GM18499 (cell line): ENCODE data around the gene GSN.

Experiments used
- ATAC-seq: cut with Tn5 transposase; IDR thresholded peaks from one replicate; pipeline ENCODE4 v1.9.1; 2021; ENCODE audit warnings: moderate number of reproducible peaks; ENCODE audit not compliant: insufficient read depth, unreplicated experiment

GSN gene

DNA sequence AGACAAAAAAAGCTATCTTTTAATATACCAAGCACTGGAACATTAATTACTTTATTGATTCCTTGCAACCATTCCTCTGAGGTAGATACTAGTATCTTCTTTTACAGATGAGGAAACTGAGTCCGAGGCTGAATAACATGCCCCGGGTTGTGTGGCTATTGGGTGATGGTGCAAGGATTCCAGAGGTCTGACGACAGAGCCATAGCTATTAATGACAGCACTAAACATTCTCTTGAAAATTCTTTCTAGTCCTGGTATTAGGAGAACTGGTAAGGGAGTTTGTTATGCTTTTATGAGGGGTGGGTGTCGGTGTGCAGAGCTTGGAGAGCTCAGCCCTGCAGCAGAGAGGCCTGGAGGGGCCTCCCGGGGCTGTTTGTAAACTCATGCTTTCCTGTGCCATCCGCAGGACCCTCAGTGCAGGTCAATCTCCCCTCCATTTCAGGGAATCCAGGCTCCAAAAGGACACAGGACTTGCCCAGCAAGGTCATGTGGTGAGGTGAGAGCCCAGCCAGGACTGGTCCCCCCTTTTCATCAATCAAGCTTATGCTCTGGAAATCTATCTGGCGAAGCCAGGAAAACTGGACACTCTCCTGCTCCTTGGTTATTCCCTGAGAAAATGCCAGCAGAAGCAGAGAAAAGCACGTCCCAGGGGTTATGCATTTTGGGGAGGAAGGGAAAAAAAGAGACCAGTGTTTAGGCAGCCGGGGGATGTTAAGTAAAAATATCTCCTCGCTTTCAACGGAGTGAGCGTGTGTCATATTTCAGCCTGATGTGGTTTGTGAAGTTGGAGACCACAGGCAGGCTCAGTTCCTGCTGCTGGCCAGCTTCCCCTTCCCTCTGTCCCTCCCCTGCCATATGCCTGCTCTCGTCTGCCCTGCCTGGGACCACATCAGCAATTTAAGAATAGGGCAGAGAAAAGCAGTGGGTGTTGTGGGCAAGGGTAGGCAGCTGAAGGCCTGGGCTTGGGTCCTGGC lies 3.7 kb downstream of the GSN start:
- ATAC-seq: no peak

DNA sequence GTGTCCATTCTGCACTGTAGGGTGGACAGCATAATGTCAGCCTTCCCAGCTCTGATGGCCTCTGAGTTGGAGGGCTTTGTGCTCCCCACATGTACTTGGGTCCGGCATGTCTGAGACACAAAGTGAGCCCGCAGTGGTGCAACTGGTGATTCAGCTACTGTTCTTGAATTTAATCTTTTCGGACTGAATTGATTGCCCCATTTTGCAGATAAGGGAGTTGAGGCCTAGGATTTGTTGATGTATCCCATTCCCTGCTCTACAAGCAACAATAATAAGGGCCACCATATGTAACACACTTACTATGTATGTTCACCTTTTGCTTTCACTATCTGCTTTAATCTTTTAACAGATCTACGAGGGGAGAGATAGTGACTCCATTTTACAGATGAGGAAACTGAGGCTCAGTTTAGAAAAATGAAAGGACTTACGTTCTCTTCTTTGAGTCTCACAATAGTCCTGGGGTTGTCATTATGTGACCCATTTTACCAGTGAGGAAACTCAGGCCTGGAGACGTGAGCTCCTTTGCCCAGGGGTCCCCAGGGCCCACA lies 4.5 kb downstream of the GSN start:
- no peak for ATAC-seq

DNA sequence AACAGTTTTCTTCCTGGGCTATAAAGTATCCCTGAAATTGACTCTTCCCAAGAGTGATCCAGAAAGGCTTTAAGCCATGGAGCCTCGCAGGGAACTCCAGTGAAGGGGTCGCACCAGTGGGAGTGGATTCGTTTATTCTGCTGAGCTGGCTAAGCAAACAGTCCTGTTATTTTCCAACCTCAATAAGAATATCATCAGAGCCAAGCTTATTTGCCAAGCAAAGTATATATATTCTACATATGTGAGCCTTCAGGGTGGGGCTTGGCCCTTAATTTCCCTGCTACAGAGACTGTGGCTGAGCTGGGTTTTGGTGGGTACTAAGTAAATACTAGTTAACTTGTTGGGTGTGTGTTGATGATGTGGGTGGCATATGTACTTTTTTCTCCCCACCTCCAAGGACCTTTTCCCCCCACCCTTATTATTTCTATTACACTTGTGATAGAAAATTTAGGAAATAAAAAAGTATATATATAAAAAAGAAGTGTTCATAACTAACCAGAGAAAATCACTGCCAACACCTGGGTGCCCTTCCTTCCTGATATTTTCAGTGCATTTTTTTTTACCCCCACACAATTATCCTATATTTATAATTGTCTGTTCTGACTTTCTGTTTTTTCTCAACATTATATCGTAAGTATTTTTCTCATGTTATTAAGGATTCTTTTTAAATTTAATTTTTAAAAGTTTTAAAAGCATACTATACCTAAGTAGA lies 5.3 kb downstream of the GSN start:
- no peak for ATAC-seq

DNA sequence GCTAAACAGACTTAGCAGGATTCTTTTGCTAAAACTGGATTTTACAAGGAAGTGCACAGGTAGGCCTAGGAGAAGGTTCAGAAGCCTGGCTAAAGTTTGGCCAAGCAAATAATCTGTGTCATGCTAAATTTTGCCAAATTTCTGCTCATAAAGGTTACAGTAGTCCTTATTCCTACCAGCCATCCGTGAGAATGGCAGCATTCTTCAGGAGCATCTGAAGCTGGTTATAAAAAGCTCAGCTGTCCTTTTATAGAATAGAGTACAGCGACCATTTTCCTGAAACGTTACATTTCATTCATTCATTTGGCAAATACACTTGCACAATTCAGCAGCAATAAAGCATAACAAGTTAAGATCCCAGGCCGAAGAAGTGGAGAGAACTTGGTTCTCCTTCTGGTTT lies 6.9 kb downstream of the GSN start:
- no peak for ATAC-seq

DNA sequence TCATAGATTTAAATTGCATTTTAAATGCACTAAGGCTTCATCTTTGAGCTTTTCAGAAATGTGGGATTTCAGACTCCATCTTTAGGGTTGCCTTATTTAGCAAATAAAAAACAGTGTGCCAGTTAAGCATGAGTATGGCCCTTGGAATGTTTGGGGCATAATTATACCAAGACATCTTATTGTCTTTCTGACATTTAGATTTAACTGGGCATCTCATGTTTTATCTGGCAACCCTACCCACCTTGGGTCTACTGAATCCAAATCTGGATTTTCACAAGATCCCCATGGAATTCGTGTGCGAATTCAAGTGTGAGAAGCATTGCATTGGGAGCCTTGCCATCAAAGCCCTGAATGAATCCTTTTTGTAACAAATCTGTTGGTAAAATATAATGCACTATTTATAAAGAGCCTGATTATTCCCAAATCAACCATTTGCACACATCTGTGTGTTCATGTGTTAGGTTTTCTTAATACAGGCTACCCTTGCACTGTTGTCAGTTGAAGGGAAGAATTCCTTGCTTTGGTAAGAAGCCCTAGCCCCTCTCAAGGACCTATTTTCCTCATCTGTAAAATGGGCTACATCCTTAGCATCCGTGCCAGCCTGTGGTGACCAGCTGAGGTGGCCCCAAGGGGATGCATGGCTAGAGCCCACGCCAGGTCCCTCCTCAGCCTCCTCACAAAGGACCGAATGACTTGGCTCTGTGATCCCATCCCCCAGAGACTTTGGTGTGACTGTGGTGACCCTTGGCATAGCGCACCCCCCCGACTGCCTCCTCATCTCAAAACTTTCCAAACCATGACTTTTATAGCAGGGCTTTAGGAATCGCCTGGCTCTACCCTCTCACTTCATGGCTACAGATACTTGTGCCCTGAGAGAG lies 8.1 kb downstream of the GSN start:
- no peak for ATAC-seq

DNA sequence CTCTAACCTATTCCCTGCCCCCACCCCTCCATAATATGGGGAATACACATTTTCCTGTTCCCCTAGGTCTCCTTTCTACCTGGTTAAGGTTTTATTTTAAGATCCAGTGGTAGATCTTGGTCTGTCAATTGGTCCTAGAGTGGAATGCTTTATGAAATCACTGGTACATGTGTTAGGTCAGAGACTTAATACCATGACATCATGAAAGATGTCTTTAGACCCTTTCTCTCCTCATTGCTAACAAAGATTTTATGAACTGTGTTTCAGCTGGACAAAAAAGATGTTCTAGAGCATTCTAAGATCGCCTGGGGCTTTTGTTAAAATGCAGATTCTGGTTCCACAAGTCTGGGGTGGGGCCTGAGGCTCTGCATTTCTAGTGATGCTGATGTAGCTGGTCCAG lies 9.1 kb downstream of the GSN start:
- ATAC-seq: no peak

DNA sequence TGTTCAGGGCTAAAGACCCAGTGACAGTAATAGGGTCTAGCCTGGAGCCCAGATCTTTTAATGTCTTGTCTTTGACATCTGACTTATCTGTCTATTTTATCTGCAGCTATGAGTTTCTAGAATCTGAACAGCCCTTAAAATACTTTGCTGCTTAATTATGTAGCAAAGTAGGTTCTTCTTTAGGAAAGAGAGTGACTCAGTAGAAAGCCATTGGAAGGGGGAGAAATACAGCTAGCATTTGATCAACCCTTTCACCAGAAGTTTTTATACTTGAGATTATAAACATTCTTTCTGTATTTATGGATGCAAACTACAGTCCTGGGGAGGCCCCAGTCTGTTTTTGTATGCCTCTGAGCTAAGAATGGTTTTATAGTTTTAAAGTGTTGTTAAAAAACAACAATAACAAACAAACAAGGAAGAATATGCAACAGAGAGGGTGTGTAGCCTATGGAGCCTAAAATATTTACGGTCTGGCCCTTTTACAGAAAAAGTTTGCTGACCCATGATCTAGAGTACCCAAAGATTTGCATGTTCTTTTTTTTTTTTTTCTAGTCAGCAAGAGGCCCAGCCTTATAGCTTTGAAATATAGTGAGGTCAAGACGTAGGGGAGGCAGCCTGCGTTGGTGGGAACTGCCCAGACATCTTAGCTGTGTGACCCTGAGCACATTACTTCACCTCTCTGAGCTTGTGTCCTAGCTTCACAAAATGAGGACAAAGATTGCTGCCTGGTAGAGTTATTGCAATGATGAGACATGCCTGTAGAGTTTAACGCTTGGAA lies 9.7 kb downstream of the GSN start:
- no peak for ATAC-seq

DNA sequence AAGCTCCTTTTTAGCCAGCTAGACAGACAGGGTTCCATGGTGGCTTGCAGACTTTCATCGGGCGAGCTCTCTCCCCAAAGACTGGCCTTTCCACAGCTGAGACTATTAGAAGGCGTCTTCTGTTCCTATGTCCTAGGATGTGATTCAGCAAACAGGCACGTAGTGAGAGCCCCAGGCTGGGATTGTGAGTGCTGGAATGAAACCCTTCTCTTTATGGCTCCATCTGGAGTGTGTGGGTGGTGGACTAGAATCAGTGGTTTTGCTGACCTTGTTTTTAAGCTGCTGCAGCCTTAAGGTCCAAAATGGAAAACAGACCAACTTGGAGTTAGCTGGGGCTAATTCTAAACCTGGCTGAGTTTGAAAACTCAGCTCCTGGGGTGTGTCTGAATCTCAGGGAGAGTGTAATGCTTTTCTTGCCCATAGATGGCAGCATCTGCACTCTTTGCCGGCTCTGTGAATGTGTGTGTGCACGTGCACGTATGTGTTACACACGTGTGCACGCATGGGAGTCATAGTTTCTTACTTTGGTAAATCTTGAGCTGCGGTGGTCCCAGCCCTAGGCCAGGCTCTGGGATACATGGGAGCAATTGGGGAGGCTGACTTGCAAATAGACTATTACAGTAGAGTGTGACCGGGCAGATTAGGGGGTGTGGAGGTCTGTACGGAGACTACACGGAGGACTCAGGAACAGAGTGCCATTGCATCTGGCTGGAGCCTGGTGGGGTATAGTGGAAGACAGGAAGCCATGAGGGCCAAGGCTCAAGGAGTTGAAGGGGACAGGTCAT lies 10.7 kb downstream of the GSN start:
- ATAC-seq: no peak

DNA sequence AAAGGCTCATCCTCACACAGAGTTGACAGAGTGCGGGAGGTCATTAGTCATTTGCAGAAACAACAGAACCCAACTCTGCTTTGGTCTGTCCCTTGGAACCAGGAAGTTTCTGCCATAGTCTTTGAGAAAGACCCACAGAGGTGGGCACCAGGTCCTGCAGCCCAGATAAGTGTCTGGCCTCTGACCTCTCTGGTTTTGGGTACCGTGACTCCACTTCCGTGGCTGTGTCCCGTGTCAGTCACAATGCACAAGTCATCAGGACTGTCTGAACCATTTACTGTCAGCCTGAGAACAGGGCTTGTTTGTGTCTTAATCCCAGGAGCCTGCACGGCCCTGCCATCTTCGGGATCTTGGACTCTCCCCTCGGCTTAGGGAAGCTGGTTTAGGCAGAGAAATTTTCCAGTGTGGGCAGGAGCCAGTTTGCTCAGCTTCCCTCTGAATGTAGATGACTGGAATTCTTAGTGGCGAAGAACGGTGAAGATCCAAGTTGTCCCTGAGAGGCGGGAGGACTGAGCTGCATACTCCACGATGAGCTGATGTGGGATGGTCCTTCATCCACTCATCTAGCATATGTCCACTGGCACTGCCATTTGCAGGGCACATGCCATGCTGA lies 11.9 kb downstream of the GSN start:
- no peak for ATAC-seq

DNA sequence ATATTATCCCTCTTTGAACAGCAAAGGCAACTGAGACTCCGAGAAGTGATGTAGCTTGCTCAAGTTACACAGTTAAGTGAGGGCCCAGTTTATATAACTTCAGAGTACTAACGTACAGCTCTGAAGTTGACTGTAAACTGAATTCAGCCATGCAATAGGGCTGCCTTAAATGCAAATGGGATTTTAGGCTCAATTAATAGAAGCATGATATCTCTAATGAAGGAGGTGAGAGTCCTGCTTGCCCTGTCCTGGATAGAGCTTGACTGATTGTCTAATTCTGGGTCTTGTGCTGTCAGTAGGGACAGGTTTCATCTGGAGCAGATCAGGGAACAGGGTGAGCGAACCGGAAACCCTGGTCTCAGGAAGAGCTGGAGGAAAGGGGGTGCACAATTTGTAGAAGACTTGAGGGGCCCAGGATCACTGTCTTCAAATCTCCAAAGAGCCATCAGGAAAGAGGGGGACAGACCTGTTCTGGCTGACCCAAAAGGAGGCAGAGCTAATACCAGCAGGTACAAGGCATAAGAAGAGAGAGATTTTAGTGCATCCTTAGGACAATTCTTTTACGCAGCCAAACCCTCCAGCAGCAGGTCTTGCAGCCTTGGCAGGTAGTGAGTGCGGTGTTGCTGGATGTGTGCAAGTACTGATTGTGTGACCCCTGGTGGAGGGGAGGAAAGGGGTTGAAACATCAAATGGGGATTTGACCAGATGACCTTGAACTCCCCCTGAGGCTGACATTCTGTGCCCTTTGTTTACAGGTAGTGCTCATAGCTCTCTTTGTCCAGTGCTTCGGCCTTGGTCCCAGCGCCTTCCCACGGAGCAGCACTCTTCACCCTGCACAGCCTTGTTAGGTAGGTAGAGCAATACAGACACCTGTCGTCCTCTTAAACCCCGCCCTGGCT lies 13.0 kb downstream of the GSN start:
- ATAC-seq: no peak

DNA sequence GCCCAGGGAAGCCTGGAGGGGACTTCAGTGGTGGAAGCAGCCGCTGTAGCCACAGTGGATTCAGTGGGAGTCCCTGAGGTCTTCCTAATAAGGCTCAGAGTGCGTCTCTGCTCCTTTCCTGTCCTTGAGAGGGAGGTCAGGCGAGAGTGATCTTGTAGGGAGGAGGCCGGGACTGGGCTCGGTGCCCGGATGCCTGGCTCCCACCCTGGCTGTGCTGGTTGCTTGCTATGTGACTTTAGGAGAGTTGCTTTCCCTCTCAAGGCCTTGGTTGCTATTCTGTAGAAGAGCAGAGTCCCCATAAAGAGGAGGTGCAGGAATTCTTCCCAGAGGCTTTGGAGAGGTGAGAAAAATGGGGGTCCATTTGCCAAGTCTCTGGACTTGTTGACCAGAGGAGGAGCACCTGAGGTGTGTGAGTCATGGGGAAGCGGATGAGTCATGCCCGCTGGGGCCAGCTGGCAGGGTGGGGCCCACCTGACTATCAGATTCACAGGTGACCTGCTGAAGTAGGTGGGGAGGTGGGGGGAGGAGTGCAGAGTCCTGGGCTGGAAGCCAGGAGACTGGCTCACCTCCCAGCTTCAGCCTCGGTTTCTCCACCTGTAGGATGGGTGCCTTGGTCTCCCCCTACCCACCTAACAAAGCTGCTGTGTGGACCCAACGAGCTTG lies 13.8 kb downstream of the GSN start:
- ATAC-seq: no peak

DNA sequence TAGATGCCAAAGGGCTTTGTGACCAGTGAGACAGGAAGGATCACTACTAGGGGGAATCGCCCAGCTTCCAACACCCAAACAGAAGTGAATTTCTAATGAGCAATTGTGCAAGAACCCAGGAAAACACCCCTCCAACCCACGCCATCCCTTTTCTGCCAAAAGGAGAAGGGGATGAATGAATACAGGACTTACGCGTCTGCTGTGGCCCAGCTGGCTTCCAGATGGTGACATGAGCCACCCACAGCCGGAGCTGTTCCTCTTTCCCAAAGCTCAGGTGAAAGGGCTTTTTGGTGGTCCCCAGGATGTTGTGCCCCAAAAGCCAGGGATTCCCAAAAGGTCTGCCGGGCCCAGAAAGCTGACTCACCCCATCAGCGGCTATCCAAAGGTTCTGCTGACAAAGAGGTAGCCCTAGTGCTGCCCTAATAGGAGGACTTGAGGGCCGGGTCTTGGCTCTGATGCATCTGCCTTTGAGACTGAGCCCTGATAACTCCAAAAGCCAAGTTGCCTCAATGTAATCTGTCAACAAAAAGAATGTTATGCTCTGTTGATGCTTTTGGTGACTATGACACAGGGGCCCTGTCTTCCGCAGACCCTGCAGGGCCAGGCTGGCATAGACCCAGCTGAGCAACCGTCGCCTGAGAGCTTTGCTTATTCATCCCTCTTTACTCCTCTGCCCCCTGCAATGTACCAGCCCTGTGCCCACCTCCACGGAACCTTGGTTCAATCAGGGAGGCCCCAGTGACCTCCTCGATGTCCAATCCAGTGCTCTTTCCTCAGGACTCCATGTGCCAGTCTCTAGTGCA lies 14.5 kb downstream of the GSN start:
- ATAC-seq: no peak

DNA sequence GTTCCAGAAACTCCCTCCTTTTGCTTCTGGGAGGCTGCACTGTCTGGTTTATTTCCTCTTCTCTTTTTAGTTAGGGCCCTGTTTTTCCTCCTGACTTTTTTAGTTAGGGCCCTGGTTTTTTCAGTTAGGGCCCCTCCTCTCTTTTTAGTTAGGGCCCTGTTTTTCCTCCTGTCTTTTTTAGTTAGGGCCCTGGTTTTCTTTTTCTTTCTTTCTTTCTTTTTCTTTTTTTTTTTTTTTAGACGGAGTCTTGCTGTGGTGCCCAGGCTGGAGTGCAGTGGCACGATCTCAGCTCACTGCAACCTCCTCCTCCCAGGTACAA lies 15.1 kb downstream of the GSN start:
- no peak for ATAC-seq

DNA sequence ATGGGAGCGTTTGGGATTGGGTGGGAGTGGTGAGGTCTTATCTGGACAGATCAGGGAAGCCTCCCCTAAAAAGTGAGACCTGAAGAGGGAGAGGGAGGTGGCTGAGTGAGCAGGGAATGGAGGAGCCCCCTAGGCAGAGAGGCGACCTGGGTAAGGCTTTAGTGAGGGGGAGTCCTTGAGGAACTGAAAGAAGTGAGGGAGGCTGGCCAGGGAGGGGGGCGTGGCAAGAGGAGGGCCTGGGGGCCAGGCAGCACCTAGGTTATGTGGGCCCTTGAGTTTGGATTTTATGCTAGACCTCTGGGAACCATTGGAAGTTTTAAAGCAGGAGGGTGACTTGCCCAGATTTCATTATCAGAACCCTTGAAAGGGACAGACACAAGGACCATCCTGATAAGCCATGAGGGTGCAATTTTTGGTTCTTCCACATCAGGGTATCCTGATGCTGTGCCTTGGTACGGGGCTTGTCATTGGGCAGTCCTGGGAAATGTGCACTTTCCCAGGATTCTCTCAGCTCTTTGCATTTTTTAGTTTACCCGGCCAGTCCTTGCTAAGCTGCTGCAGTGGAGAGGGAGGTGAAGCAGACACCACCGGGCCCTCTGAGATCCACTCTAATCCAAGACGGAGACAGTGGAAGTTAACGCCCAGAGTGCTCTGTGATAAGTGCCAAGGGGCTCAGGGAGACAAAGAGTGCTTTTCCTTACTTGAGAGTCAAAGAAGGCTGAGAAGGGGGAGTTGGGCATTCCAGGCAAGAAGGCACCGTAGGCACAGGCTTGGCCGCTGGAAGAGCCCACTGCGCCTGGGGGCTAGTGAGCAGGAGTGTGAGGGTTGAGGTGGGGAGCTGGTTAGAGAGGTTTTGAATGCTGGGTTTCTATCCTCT lies 16.1 kb downstream of the GSN start:
- ATAC-seq: no peak

DNA sequence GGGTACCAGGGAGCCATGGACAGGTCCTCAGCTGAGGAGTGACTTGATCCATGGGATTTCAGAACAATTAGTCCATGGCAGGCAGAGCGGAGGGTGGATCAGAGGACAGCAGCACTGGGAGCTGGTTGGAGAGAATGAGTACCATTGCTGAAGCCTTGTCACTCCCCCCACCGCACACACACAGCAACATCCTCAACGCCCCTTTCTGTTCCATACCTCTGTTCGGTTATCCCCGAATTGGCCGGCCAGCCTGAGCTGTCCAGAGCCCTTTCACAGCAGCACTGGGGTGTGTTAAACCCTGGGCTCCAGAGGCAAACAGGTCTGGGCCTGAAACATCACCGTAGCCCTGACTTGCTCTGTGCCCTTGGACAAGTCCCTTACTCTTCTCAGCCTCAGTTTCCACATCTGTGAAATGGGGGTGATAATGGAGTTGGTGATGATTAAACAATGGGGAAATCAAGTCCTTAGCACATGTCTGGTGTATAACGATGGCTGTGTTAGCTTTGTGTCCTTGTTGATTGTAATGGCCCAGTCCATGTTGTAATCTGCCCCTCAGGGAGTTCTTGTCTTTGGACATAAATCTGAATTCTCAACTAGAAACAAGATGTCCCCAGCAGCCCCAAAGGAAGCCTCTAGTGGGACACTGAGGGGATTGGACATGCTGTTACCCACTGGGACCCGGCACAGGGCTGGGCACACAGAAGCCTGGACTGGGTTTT lies 16.9 kb downstream of the GSN start:
- no peak for ATAC-seq
